Breast epithelium (tissue), 3 donors: ENCODE data around the gene CPPED1.
"Not testable (repeated sequence)": the region's sequence is repeated elsewhere in the genome, so short reads cannot be mapped to it uniquely, and the experiment has no call there.

Experiments used
- CTCF ChIP-seq, 3 donors: fragments of 450-650 bp; IDR thresholded peaks; one replicate each; pipeline ENCODE4 v1.5.1; 2016 to 2017; ENCODE audit warnings: antibody characterized with exemption in 3 of 3, mild to moderate bottlenecking in 3 of 3, moderate library complexity in 3 of 3
- POLR2AphosphoS5 ChIP-seq, 3 donors: sonication (generic); formaldehyde crosslinking; IDR thresholded peaks; one replicate each; pipeline ENCODE4 v1.6.1; 2017; ENCODE audit warnings: antibody characterized with exemption in 3 of 3

- not testable (repeated sequence) for TF ChIP-seq CTCF, POLR2AphosphoS5 (IDR thresholded peaks at IDR 0.05)
These were observed 37.5 kb downstream of the CPPED1 start for GRCh38 chr16:12766208-12766607.
